ENCODE results near the gene FKBP11.

The FKBP11 gene

GRCh38 chr12:48969833-48970701 is 44.8 kb upstream of the FKBP11 start:
- no peak for DNase-seq (ENCODE audit: extremely low read depth, low read depth)
- H3K4me3 ChIP-seq (replicated peaks; ENCODE audit: low read depth, low read length), result 0 out of 2 replicates have a peak overlapping the region, but pooled peaks have one; percentile 35
- no peak for TF ChIP-seq CTCF (IDR thresholded peaks at IDR 0.05; ENCODE audit: low read depth, low read length, missing control alignments)

- DNase-seq (ENCODE audit: extremely low read depth, low read depth), result no peak
- no peak overlapping the region for H3K4me3 ChIP-seq (replicated peaks; ENCODE audit: low read depth, low read length)
- no peak for TF ChIP-seq CTCF (IDR thresholded peaks at IDR 0.05; ENCODE audit: low read depth, low read length, missing control alignments)
Measured at GRCh38 chr12:48969160-48969771, 44.0 kb upstream of the FKBP11 start.

- no peak overlapping the region for H3K4me3 ChIP-seq (replicated peaks; ENCODE audit: low read depth, low read length)
- no peak for DNase-seq (ENCODE audit: extremely low read depth, low read depth)
- no peak for TF ChIP-seq CTCF (IDR thresholded peaks at IDR 0.05; ENCODE audit: low read depth, low read length, missing control alignments)
Measured at GRCh38 chr12:48968467-48968866, 43.2 kb upstream of the FKBP11 start.

GRCh38 chr12:48967991-48968390 is 42.7 kb upstream of the FKBP11 start:
- no peak for TF ChIP-seq CTCF (IDR thresholded peaks at IDR 0.05; ENCODE audit: low read depth, low read length, missing control alignments)
- no peak for DNase-seq (ENCODE audit: extremely low read depth, low read depth)
- no peak overlapping the region for H3K4me3 ChIP-seq (replicated peaks; ENCODE audit: low read depth, low read length)

- H3K4me3 ChIP-seq (replicated peaks; ENCODE audit: low read depth, low read length), result no peak overlapping the region
- DNase-seq (ENCODE audit: extremely low read depth, low read depth), result no peak
- TF ChIP-seq CTCF (IDR thresholded peaks at IDR 0.05; ENCODE audit: low read depth, low read length, missing control alignments), result no peak
Measured at GRCh38 chr12:48966177-48966895, 41.0 kb upstream of the FKBP11 start.

- H3K4me3 ChIP-seq (replicated peaks; ENCODE audit: low read depth, low read length), result no peak overlapping the region
- TF ChIP-seq CTCF (IDR thresholded peaks at IDR 0.05; ENCODE audit: low read depth, low read length, missing control alignments), result peak; percentile 46
- no peak for DNase-seq (ENCODE audit: extremely low read depth, low read depth)
Measured at GRCh38 chr12:48965298-48965838, 40.1 kb upstream of the FKBP11 start.
